Measurements from ENCODE around the gene SCN4A. TPM values are rescaled to one million over a fixed set of nuclear protein-coding genes. Genes with fewer than 3 reads are reported as not detected.

The SCN4A gene
- not detected in 2 replicates for total RNA-seq (2014; rRNA removed; shearing (Covaris generic))

DNA sequence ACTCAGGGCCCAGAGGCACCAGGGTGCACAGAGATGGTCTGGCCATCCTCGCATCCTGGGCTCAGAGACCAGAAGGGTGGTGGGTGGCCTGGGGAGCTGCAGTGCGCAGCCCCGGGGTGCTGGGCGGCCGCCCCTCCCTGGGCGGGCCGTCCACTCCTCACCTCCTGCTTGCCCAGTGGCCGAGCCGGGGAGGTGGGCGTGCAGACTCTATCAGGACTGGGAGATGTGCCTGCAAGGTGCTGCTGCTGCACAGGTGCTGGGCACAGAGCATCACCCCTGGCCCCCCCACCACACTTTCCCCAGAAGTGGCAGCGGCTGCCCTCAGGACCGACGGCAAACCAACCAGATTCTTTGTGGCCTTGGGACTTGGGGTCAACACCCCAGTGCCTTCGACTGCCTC is at the start of gene SCN4A:
Gene SCN4A, minus strand, starts transcription at position 123 of the 400 bp plus-strand sequence. Its CDS starts 77 bp downstream, at position 46.

DNA sequence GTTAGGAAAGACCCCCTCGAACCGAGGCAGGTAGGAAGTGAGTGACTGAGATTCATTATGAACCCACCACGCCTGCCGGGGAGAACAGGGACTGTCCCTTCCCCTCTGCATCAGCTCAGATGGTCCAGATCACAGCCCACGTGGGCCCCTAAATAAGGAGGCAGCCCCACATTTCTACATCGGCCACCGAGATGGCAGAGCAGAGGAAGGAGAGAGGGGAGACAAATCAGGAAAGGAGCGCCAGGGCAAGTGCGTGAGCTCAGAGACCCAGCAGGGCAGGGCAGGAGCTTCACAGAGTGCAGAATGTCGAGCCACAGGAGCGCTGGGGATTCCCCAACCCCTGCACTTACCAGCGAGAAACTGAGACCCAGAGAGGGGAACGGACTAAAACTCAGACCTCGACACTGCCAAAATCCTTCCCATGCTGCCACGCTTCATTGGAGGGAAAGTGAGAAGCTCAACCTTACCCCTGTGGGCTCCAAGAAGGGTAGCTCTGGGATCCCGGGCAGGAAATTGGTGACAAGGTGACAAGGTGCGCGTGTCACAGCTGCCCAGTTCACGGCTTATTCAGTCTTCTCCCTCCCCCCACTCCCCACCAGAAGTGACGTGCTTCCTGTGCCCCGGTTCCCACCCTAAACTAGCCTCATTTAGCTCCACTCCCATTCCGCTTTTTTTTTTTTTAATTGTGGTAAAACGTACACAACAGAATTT is 47.5 kb upstream of the SCN4A start, which contains the start of gene ICAM2:
Gene ICAM2, minus strand, starts transcription at position 578 of the 711 bp plus-strand sequence. CDS start 13,942 bp downstream, outside the sequence.

GRCh38 chr17:63998050-63998720 is 25.5 kb upstream of the SCN4A start, which contains the start of gene PRR29:
TSS of gene PRR29 (plus strand) at chr17:63998351. CDS start at chr17:63998365, 14 bp downstream.

DNA sequence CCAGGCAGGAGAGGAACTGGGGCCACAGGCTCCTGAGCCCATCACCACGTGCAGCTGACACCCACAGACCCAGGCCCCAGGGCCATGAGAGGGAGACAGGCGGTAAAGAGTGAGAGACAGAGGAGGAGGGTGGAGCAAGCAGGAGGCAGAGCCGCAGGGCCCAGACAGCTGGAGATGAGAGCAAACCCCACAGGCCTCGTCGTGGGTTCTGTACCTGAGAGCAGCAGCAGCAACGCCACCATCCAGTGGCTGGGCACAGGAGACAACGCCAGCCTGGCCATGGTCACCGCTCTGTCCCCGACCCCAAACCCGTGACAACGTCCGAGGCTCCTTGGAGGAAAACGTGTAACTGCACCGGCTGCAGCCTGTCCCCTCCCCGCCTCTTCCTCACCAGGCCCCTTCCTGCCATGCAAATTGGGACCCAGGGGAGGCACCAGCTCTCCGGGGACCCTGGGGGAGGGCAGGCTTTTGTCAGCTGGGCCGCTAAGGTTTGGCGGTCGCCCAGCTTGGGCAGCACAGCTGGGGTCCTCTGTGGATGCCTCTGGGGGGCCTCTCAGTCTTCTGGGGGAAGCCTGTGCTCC is 40.6 kb downstream of the SCN4A start, which contains the start of gene CD79B:
Gene CD79B, minus strand, starts transcription at position 351 of the 581 bp plus-strand sequence. Its CDS starts 70 bp downstream, at position 281.

GRCh38 chr17:63918789-63919305 is 53.9 kb downstream of the SCN4A start, which contains the start of gene GH1:
TSS of gene GH1 (minus strand) at chr17:63918839. CDS start at chr17:63918776, 63 bp downstream.

DNA sequence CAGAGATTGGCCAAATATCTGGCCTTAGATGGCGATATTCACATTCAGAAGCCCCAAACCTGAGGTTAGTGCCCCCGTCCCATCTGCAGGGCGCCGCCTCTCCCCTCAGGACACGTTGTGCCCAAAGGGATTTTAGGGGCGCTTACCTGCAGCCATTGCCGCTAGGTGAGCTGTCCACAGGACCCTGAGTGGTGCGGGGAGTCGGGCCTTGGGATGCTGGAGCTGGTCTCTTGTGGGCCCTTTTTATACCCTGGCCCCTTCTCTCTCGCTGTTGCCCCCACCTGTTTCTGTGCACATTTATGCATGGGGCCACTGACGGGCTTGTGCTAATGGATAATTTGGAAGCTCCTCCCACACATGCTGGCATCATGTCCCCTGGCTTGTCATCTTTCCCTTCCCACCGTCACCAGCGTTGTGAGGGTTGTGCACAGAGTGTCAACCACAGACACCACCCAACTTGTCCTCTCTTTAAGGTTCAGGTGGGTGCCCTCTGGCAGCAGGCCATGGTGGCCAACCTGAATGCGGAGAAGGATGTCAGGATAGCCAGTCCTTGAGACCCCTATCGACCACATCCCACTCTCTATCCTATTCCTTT is 61.6 kb downstream of the SCN4A start, which contains the start of gene CSHL1:
Gene CSHL1, minus strand, starts transcription at position 218 of the 595 bp plus-strand sequence. Its CDS starts 62 bp downstream, at position 156.

DNA sequence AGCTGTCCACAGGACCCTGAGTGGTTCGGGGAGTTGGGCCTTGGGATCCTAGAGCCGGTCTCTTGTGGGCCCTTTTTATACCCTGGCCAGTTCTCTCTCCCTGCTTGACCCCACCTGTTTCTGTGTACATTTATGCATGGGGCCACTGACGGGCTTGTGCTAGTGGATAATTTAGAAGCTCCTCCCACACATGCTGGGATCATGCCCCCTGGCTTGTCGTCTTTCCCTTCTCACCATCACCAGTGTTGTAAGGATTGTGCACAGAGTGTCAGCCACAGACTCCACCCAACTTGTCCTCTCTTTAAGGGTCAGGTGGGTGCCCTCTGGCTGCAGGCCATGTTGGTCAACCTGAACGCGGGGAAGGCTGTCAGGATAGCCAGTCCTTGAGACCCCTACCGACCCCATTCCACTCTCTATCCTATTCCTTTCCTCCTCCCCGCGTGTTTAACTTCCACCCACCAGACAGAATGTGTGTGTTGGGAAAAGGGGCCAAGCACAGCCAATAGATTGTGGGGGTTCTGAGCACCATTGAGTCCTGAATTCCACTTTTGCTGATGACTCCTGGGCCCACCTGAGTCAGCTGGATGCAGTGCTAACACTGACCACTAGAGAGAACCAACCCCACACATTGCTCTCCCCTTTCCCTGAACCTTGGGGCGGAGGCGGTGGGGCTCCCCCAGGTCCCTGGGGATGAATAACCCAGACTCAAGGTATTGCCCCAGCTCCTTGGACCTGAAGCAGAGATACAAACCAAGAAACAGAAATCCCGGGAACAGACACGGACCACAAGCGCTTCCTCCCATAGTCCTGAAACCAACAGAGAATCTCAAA is 76.0 kb downstream of the SCN4A start, which contains the start of gene CSH1:
Gene CSH1, minus strand, starts transcription at position 51 of the 831 bp plus-strand sequence. CDS start 63 bp downstream, outside the sequence.

Small RNA genes lying within 50 kb of the gene (small RNA-seq; reads per million reads assigned to genes)
- not detected for gene AC127029.1
- not detected for gene GH1

Other genes starting within 250 kb of the SCN4A start
- gene STRADA, start 231.1 kb downstream of the SCN4A start, total RNA-seq (2014; rRNA removed; shearing (Covaris generic)), result 18.3 and 22.6 TPM in 2 replicates
- 73.7 and 79.6 TPM in 2 replicates for gene CCDC47, start 199.3 kb downstream of the SCN4A start, total RNA-seq (2014; rRNA removed; shearing (Covaris generic))
- gene DDX42, start 198.7 kb downstream of the SCN4A start, total RNA-seq (2014; rRNA removed; shearing (Covaris generic)), result 61.0 and 70.2 TPM in 2 replicates
- gene PSMC5, start 145.5 kb downstream of the SCN4A start, total RNA-seq (2014; rRNA removed; shearing (Covaris generic)), result 100 and 120 TPM in 2 replicates
- 143 and 158 TPM in 2 replicates for gene FTSJ3, start 145.3 kb downstream of the SCN4A start, total RNA-seq (2014; rRNA removed; shearing (Covaris generic))
- 109 and 111 TPM in 2 replicates for gene SMARCD2, start 130.2 kb downstream of the SCN4A start, total RNA-seq (2014; rRNA removed; shearing (Covaris generic))
- not detected in 2 replicates for gene CSH2, start 99.2 kb downstream of the SCN4A start, total RNA-seq (2014; rRNA removed; shearing (Covaris generic))
- not detected in 2 replicates for gene GH2, start 91.0 kb downstream of the SCN4A start, total RNA-seq (2014; rRNA removed; shearing (Covaris generic))
- not detected in 2 replicates for gene CSH1, start 76.3 kb downstream of the SCN4A start, total RNA-seq (2014; rRNA removed; shearing (Covaris generic))
- gene CSHL1, start 61.7 kb downstream of the SCN4A start, total RNA-seq (2014; rRNA removed; shearing (Covaris generic)), result not detected in 2 replicates
- not detected in 2 replicates for gene GH1, start 54.1 kb downstream of the SCN4A start, total RNA-seq (2014; rRNA removed; shearing (Covaris generic))
- gene CD79B, start 40.6 kb downstream of the SCN4A start, total RNA-seq (2014; rRNA removed; shearing (Covaris generic)), result not detected in 2 replicates
- gene PRR29, start 25.4 kb upstream of the SCN4A start, total RNA-seq (2014; rRNA removed; shearing (Covaris generic)), result 0.03 and 0.08 TPM in 2 replicates
- not detected in 2 replicates for gene ICAM2, start 47.7 kb upstream of the SCN4A start, total RNA-seq (2014; rRNA removed; shearing (Covaris generic))
- gene ERN1, start 157.2 kb upstream of the SCN4A start, total RNA-seq (2014; rRNA removed; shearing (Covaris generic)), result 9.2 and 9.8 TPM in 2 replicates